Measurements from ENCODE around the gene CLEC12A. TPM values are rescaled to one million over a fixed set of nuclear protein-coding genes. Genes with fewer than 3 reads are reported as not detected.
A peak's percentile ranks its signal among the peaks of the same experiment; 100 is the strongest.

The CLEC12A gene
- total RNA-seq, 2 donors from 2014 or later, result not detected

DNA sequence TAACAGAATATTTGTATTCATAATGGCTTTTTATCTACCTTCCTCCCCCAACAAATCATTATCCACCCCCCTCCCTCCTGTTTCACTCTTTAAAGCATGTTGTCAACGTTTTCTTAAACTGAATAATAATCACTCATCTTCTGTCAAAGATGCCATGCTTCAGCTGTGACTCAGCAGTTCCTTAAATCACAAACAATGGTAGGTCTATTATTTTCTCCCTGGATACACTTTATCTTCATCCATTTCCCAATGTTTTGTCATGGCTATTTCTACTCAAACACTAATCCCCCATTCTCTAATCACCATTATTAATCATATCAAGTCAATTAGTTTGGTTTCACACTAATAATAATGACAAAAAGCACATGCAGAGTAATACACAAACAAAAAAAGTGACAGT, 45.7 kb downstream of the CLEC12A start:
- TF ChIP-seq, protein P1, sequence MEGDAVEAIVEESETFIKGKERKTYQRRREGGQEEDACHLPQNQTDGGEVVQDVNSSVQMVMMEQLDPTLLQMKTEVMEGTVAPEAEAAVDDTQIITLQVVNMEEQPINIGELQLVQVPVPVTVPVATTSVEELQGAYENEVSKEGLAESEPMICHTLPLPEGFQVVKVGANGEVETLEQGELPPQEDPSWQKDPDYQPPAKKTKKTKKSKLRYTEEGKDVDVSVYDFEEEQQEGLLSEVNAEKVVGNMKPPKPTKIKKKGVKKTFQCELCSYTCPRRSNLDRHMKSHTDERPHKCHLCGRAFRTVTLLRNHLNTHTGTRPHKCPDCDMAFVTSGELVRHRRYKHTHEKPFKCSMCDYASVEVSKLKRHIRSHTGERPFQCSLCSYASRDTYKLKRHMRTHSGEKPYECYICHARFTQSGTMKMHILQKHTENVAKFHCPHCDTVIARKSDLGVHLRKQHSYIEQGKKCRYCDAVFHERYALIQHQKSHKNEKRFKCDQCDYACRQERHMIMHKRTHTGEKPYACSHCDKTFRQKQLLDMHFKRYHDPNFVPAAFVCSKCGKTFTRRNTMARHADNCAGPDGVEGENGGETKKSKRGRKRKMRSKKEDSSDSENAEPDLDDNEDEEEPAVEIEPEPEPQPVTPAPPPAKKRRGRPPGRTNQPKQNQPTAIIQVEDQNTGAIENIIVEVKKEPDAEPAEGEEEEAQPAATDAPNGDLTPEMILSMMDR (conservative IDR thresholded peaks at IDR 0.05), result no peak
- Histone ChIP-seq H3K9me3 (ENCODE audit: control insufficient read depth, low read length) (no peaks in the 10 kb centered on the region), H3K9ac (ENCODE audit: extremely low read depth, low read length, poor library complexity, severe bottlenecking) (no peak overlapping the region), H3K36me3 (ENCODE audit: control insufficient read depth, insufficient read depth, low read length) (no peaks in the 10 kb centered on the region), H3K27ac (ENCODE audit: low read depth, low read length) (no peak overlapping the region), H3K4me3 (ENCODE audit: low read length) (no peak overlapping the region), H3K4me1 (ENCODE audit: control insufficient read depth, insufficient read depth, low read length) (no peaks in the 10 kb centered on the region), H3K27me3 (ENCODE audit: control insufficient read depth, insufficient read depth, low read length, poor library complexity, severe bottlenecking) (no peaks in the 10 kb centered on the region)
- WGBS, 2 experiments (ENCODE audit: insufficient coverage in 1 of 2, insufficient read length in 1 of 2), result 8 to 22% methylated on average over 1 of the region's 1 CpG
- no peak for DNase-seq
- peaks cover 9% of the 10 kb centered on the region for H3K4me1 Mint-ChIP-seq
- no peak overlapping the region for H3K4me3 Mint-ChIP-seq
- no peaks in the 10 kb centered on the region for H3K36me3 Mint-ChIP-seq (ENCODE audit: low read depth)
- H3K9me3 Mint-ChIP-seq, result no peaks in the 10 kb centered on the region
- peak overlapping the region; percentile 2 for H3K27ac Mint-ChIP-seq
- H3K27me3 Mint-ChIP-seq (ENCODE audit: insufficient read depth), result no peaks in the 10 kb centered on the region

DNA sequence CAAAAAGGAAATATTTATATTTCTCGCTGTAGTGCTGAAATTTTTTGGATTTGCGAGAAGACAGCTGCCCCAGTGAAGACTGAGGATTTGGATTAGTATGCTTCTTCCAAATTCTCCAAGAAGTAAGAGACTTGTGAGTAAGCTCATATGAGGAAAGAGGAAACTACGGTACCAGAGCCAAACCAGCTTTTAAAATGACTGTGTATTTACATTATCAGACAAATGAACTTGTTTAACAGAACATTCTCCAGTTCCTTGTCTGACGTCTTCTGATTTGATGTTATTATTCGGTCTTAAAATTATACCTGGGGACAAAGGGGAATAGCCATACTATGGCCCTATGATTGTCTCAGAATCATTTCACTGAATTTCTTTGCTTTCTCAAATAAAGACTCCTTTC, 47.2 kb downstream of the CLEC12A start:
- no peak for DNase-seq
- Histone ChIP-seq H3K27ac (ENCODE audit: low read depth, low read length) (no peak overlapping the region), H3K36me3 (ENCODE audit: control insufficient read depth, insufficient read depth, low read length) (no peaks in the 10 kb centered on the region), H3K4me1 (ENCODE audit: control insufficient read depth, insufficient read depth, low read length) (no peaks in the 10 kb centered on the region), H3K9me3 (ENCODE audit: control insufficient read depth, low read length) (no peaks in the 10 kb centered on the region), H3K27me3 (ENCODE audit: control insufficient read depth, insufficient read depth, low read length, poor library complexity, severe bottlenecking) (no peaks in the 10 kb centered on the region), H3K4me3 (ENCODE audit: low read length) (no peak overlapping the region), H3K9ac (ENCODE audit: extremely low read depth, low read length, poor library complexity, severe bottlenecking) (no peak overlapping the region)
- 91 to 100% methylated on average over 4 to 5 of the region's 5 CpGs for WGBS, 2 experiments (ENCODE audit: insufficient coverage in 1 of 2, insufficient read length in 1 of 2)
- Mint-ChIP-seq H3K27me3 (ENCODE audit: insufficient read depth) (no peaks in the 10 kb centered on the region), H3K4me1 (peaks cover 9% of the 10 kb centered on the region), H3K27ac (no peak overlapping the region), H3K36me3 (ENCODE audit: low read depth) (no peaks in the 10 kb centered on the region), H3K9me3 (no peaks in the 10 kb centered on the region), H3K4me3 (no peak overlapping the region)
- TF ChIP-seq, protein P1 (conservative IDR thresholded peaks at IDR 0.05), result no peak

DNA sequence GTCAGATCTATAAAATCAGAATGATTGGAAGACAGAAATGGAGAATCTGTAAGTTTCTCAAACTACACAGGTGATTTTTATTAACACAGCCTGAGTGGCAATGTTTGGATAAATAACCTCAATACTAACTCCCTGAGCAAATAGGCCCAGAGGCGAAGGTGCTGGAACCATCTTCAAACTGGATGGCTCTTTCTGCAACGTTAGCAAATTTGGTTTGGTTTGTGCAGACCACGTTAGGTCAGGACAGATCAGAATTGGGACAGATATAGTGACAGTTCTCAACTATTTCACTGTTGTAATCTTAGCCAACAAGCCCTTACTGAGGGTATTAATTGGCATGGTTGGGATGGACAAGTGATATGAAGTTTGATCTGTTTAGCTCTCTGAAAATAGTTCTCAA, 50.1 kb downstream of the CLEC12A start:
- no peaks in the 10 kb centered on the region for H3K9me3 ChIP-seq (ENCODE audit: control insufficient read depth, low read length)
- no peaks in the 10 kb centered on the region for H3K36me3 Mint-ChIP-seq (ENCODE audit: low read depth)
- H3K27me3 ChIP-seq (ENCODE audit: control insufficient read depth, insufficient read depth, low read length, poor library complexity, severe bottlenecking), result no peaks in the 10 kb centered on the region
- H3K4me3 Mint-ChIP-seq, result no peak overlapping the region
- H3K27ac ChIP-seq (ENCODE audit: low read depth, low read length), result no peak overlapping the region
- TF ChIP-seq, protein P1 (conservative IDR thresholded peaks at IDR 0.05), result no peak
- no peaks in the 10 kb centered on the region for H3K36me3 ChIP-seq (ENCODE audit: control insufficient read depth, insufficient read depth, low read length)
- H3K4me1 ChIP-seq (ENCODE audit: control insufficient read depth, insufficient read depth, low read length), result no peaks in the 10 kb centered on the region
- no peak for DNase-seq
- H3K9me3 Mint-ChIP-seq, result peaks cover under 1% of the 10 kb centered on the region
- H3K4me1 Mint-ChIP-seq, result peaks cover 9% of the 10 kb centered on the region
- no peak overlapping the region for H3K4me3 ChIP-seq (ENCODE audit: low read length)
- H3K27ac Mint-ChIP-seq, result no peak overlapping the region
- 69 to 79% methylated on average over 3 of the region's 3 CpGs for WGBS, 2 experiments (ENCODE audit: insufficient coverage in 1 of 2, insufficient read length in 1 of 2)
- no peak overlapping the region for H3K9ac ChIP-seq (ENCODE audit: extremely low read depth, low read length, poor library complexity, severe bottlenecking)
- no peaks in the 10 kb centered on the region for H3K27me3 Mint-ChIP-seq (ENCODE audit: insufficient read depth)
